ENCODE measurements around the gene SERTM2.
"Not testable (repeated sequence)": the region's sequence is repeated elsewhere in the genome, so short reads cannot be mapped to it uniquely, and the experiment has no call there.

The SERTM2 gene

DNA sequence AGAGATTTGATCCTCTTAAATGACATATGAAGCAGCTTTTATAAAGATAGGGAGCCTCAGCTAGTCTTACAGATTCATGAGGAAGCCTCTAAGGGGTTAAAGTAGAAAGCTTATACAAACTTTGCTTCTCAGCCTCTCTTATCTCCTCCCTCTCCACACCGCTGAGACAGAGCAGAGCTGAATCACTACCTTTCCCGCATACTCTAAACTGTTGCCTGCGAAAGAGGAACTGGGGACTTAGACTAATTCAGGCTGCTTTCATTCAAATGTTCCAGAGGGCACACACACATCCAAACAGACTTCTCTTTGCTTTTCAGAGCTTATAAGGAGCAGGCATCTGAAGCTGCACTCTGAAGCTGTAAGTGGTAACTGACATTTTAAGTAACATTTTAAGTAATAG, at the start of gene SERTM2:
Gene SERTM2 (plus strand): TSS at position 169 of the 400 bp plus-strand sequence. CDS start 7,213 bp downstream, outside the sequence.
- DNase-seq: peak; percentile 30

DNA sequence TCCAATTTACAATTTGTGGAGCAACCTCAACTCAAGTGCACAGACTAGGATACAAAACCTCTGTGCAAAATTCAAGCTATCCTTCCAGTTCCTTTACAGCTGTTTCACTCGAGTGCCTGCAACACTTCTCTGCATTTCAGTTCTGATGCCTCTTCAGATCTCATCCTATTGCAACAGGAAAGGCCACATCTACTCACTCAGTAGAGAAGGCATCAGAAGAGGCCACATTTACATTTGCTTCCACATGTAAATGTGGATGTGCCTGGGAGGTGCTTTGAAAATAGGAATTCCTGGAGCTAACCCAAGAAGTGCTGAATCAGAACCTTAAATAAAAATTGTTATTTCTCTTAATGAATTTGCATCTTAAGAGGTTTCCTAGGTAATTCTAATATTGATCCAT, 45.8 kb upstream of the SERTM2 start:
- no peak for DNase-seq

- DNase-seq: no peak
These were observed 43.5 kb upstream of the SERTM2 start for GRCh38 chrX:111467896-111468295.

DNA sequence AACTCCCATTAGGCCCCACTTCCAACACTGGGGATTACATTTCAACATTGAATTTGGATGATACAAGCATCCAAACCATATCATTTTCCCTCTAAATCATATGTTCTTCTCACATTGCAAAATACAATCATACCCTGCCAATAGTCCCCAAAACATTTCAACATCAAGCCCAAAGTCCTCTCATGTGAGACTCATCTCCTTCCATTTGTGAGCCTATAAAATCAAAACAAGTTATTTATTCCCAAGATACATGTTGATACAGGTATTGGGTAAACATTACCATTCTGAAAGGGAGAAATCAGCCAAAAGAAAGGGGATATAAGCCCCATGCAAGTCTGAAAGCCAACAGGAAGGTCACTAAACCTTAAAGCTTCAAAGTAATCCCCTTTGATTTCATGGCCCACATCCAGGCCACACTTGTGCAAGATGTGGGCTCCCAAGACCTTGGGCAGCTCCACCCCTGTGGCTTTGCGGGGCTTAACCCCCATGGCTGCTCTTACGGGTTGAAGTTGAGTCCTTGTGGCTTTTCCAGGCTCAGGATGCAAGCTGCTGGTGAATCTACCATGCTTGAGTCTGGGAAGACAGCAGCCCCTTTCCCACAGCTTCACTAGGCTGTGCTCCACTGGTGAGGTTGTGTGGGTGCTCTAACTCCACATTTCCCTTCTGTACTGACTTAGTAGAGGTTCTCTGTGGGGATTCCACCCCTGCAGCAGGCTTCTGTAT, 40.6 kb upstream of the SERTM2 start:
- DNase-seq: no peak

DNA sequence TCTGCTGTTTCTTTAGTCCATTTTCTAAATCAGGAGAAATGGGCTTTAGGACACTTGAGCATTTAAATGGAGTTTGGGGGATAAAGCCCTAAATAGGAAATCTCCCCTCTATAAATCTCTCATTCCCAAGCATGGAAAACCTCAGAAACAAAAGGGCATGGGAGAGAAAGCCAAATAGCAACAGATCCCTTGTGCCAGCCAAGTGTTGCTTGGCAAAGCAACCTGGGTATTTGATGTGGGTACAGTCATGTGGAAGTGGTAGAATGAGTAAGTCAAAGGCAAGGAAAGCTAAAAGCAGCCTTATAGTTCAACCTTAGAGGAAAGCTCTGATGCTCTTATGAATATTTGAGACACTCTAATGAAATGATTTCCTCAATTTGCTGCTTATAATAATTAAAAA, 29.5 kb upstream of the SERTM2 start:
- no peak for DNase-seq

- no peak for DNase-seq
These were observed 28.3 kb upstream of the SERTM2 start for GRCh38 chrX:111483135-111483534.

- DNase-seq: no peak
These were observed 27.6 kb upstream of the SERTM2 start for GRCh38 chrX:111483881-111484280.

DNA sequence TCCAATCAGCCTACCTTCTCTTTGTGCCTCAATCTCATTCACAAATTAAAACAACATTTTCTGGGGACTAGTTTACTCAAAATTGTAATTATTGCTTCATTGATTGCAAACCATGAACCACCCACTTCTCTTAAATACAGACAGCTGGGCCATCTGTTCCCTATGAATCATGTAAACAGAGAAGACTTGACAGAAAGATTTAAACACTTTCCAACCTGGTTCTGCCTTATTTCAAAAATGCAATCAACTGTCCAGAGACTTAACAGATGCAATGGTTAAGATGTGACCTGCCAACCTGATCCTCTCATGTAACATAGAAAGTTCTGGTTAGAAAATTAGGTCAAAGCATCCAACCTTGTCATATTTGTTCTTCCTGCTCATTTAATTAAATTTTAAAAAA, 20.8 kb upstream of the SERTM2 start:
- DNase-seq: no peak

- no peak for DNase-seq
These were observed 19.4 kb upstream of the SERTM2 start for GRCh38 chrX:111492085-111492484.

DNA sequence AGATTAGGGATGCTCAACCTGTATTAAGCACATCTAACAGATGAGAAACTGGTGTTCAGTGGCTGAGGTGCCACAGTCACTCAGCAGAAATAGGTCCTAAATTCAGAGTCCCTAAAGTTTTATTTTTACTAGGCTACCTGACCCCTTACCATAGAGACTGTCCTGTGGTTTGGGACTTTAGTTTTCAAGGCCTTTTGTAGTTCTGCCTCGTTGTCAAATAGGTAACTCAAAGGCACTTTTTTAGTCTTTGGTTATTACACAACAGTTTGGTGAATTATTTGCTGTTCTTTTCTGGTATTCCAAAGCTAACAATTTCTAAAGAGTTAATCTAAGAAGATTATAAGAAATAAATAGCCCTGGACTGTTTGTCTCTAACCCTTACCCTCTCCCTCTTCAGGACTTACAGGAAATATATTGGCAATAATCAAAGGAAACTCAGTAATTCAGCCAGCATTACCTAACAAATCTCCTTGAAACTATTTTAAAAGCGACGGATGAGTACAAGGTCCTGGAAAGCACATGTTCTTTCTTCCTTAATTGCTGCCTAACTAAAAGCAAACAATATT, 12.8 kb upstream of the SERTM2 start:
- no peak for DNase-seq

GRCh38 chrX:111503485-111503993, 7.9 kb upstream of the SERTM2 start:
- DNase-seq: no peak

DNA sequence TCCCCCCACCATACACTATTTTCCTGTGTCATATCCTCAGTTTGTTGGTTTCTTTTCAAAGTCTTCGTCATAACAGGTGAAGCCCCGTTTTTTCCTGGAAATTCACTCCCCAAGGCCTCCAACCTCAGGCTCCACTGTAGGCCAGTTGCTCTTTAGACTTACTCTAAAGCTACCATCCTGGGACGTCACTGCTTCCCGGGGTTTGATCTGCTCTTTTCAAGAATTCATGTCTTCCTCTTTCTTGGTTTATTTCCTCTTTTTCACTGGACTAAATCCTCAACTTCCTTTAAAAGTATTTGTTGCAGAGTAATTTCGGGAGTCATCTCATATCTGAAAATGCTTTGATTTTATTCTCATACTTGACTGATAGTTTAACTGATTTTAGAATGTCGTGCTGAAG, 6.5 kb upstream of the SERTM2 start:
- DNase-seq: peak; percentile 65

- DNase-seq: no peak
These were observed 5.7 kb upstream of the SERTM2 start for GRCh38 chrX:111505783-111506182.

DNA sequence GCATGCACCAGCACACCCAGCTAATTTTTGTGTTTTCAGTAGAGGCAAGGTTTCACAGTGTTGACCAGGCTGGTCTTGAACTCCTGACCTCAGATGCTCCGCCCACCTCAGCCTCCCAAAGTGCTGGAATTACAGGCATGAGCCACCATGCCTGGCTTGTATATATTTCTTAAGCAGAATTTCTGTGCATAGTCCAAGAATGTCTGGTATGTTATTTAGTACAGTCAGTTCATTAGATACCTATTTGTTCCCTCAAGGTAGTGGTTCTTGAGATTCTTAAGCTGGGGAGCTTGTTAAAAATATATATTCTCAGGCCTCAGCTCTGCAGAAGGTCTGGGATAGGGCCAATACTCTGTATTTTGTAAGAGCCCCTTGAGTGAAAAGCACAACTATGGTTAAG, 4.6 kb upstream of the SERTM2 start:
- DNase-seq: no peak

GRCh38 chrX:111507933-111508332, 3.5 kb upstream of the SERTM2 start:
- no peak for DNase-seq

- no peak for DNase-seq
These were observed 3.9 kb downstream of the SERTM2 start for GRCh38 chrX:111515298-111515697.

DNA sequence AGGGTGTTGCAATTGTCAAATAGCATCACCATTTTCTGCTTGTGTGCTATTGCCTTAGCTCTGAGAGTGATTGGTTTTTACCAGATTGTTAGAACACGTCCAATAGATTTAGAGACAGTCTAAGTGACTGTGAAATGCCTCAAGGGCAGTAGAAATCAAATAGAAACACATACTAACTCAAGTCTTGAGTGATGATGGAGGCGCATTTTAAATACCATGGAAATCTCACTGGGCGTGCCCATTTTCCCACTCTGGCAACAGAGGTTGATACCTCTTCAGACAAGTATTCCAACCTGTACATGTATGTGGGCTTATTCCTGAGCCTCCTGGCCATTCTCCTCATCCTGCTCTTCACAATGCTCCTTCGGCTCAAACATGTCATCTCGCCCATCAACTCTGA, 7.2 kb downstream of the SERTM2 start:
- DNase-seq: no peak

DNA sequence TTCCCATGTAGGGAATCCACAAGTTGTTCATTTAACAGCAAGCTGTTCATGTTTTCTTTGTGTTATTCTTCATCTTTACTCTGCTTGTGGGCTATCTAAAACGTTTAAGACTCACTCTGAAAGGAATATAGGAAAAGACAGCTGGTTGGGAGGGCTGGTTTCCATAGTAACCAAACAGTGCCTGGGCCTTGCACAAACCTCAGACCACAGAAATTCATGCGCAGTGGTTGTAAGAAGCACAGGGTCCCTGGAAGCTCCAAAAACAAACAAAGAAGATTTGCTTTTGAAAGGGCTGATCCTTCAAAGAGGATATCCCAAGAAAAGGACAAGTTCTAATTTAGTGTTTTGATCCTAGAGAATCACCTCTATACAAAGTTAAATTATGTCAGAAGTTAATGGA, 7.8 kb downstream of the SERTM2 start:
- no peak for DNase-seq

DNA sequence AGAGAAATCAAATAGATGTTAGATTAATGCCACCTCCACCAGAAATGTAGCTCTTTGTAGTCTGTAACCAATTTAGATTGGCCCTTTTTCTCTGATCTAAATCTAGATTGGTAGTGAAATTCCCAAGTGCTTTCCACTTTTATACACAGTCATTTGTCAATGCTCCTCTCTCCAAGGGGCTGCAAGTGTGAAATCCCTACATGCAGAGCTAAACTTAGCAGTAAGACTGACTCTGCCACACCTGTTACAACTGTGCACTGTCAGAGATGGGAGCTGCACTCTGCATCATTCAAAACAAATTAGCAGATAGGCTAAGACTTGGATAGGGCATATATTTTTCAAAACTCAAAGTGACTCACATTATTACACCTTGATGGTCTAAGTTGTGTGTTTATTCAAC, 9.1 kb downstream of the SERTM2 start:
- no peak for DNase-seq

DNA sequence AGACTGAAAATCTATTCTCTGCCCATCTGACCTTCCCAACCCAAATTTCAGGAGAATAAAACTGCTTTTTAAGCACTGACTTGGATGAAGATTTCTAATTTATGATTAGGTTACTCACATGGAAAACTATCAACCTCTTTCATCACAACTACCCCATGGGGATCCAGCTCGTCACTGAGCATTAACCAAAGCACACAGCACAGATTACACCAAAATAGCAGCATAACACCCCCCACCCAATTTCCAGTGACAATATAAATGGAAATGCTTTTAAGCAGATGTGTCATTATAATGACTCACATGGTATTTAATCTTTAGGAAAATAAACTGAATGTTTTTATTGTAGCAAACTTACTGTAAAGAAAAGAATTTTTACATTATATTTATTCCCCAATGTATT, 9.7 kb downstream of the SERTM2 start:
- DNase-seq: no peak

DNA sequence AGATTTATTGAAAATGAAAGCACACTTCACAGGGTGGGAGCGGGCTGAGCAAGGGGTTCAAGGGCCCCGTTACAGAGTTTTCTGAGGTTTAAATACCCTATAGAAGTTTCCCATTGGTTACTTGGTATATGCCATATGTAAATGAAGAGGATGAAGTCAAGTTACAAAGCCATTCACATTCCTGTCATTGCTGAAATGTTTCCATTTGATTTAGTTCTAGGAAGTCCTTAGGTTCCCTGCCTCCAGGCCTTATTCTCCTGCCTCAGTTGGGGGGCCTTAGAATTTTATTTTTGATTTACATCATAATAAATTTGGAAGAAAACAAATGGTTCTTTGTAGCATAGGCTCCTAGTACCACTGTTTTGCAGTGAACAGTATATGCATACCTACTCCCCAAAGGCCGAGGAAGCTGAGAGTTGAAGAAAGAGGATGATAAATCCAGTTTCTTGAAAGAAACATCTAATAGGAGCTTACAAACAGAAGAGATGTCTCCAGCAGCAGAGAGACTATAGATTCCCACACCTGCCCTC, 31.8 kb downstream of the SERTM2 start:
- no peak for DNase-seq

DNA sequence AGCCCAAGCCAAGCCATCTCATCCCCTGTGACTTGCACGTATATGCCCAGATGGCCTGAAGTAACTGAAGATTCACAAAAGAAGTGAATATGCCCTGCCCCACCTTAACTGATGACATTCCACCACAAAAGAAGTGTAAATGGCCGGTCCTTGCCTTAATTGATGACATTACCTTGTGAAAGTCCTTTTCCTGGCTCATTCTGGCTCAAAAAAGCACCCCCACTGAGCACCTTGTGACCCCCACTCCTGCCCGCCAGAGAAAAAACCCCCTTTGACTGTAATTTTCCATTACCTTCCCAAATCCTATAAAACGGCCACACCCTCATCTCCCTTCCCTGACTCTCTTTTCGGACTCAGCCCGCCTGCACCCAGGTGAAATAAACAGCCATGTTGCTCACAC, 37.8 kb downstream of the SERTM2 start:
- DNase-seq: not testable (repeated sequence)

DNA sequence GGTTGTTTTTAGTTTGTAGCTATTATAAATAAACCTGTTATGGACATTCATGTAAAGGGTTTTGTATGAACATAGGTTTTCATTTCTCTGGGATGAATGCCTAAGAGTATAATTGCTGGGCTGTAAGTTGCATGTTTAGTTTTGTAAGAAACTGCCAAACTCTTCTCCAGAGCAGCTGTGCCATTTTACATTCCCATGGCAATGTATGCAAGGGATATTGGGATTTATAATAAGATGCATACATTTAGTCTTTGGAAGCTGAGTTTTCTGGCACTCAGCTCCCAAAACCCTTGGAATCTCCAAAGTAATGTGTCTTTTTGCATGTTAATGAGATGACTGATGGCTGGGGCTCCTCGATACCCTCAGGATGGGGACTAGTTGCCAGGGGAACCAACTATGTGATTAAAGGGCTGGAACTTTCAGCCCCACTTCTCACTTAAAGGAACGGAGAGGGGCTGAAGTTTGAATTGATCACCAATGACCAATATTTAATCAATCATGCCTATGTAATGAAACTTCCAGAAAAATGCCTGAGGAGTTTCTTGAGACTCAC, 44.0 kb downstream of the SERTM2 start:
- no peak for DNase-seq

- no peak for DNase-seq
These were observed 49.4 kb downstream of the SERTM2 start for GRCh38 chrX:111560801-111561200.
